Measurements from ENCODE around the gene AXIN1.

DNA sequence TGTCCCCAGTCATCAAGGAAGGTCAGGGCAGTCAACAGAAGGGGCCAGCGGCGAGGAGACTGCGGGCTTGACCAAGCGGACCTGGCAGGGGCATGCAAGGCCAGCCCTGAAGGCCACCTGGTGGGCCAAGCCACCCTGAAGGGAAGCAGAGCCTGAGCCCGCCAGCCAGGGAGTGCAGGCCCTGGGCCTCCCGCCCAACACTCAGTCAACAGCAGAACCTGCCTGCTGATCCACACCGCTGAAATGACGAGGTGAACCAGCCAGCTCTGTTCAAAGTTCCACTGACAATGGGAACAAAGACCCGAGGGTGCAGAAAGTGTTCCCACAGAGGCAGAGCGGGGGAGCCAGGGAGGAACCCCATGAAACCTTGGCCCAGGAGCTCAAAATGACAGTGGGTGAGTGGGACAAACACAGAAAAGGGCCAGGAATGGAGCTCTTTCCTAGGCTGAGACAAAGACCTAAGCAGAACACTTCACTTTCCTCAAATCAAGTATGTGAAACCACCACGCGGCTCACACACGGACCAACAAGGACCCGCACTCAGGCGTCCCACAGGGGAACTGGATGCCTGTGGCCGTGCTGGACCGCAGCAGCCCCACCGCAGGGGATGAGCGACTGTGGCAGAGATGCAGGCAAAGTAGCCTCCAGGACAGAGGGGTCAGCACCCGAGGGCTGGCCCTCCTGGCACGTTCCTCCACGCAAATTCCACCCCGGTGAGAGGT lies 12.0 kb downstream of the AXIN1 start:
- no peak for TF ChIP-seq JUND (IDR thresholded peaks at IDR 0.05; ENCODE audit: borderline replicate concordance, low read depth, low read length)
- TF ChIP-seq JUND (tag; IDR thresholded peaks at IDR 0.05; ENCODE audit: borderline replicate concordance, low read depth, low read length): no peak
- TF ChIP-seq SIN3A (IDR thresholded peaks at IDR 0.05; ENCODE audit: borderline replicate concordance in 2 of 2, control insufficient read depth in 1 of 2, low read depth in 2 of 2, low read length in 2 of 2): no peak
- TF ChIP-seq EGR1 (conservative IDR thresholded peaks at IDR 0.05): no peak
- TF ChIP-seq ZNF644 (tag; IDR thresholded peaks at IDR 0.05; ENCODE audit: low read depth): no peak
- TF ChIP-seq EZH2 (IDR thresholded peaks at IDR 0.05; ENCODE audit: borderline replicate concordance, low read depth, low read length): no peak
- TF ChIP-seq, protein P1, sequence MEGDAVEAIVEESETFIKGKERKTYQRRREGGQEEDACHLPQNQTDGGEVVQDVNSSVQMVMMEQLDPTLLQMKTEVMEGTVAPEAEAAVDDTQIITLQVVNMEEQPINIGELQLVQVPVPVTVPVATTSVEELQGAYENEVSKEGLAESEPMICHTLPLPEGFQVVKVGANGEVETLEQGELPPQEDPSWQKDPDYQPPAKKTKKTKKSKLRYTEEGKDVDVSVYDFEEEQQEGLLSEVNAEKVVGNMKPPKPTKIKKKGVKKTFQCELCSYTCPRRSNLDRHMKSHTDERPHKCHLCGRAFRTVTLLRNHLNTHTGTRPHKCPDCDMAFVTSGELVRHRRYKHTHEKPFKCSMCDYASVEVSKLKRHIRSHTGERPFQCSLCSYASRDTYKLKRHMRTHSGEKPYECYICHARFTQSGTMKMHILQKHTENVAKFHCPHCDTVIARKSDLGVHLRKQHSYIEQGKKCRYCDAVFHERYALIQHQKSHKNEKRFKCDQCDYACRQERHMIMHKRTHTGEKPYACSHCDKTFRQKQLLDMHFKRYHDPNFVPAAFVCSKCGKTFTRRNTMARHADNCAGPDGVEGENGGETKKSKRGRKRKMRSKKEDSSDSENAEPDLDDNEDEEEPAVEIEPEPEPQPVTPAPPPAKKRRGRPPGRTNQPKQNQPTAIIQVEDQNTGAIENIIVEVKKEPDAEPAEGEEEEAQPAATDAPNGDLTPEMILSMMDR (IDR thresholded peaks at IDR 0.05 in 2 of 3, conservative IDR thresholded peaks at IDR 0.05 in 1 of 3; ENCODE audit: insufficient read depth in 2 of 3, low read depth in 1 of 3, low read length in 3 of 3): no peak
- TF ChIP-seq SIN3B (IDR thresholded peaks at IDR 0.05; ENCODE audit: low read depth): no peak
- TF ChIP-seq, protein P2, sequence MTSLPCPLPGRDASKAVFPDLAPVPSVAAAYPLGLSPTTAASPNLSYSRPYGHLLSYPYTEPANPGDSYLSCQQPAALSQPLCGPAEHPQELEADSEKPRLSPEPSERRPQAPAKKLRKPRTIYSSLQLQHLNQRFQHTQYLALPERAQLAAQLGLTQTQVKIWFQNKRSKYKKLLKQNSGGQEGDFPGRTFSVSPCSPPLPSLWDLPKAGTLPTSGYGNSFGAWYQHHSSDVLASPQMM (CRISPR knock-in tag; IDR thresholded peaks at IDR 0.05): no peak

Measured in K562 (cell line).